Lower leg skin (tissue), 4 donors: ENCODE measurements around the gene EPHA4. TPM values are rescaled to one million over a fixed set of nuclear protein-coding genes. Genes with fewer than 3 reads are reported as not detected.

Experiments used
- DNase-seq, 2 donors: peaks; one replicate each; pipeline ENCODE4 v3.0.0-alpha.2; 2019; ENCODE audit warnings: low spot score in 2 of 2
- H3K4me3 ChIP-seq: fragments of 200-600 bp; sonication (generic); 2 replicates; pipeline ENCODE4 v1.5.1; 2017; ENCODE audit warnings: mild to moderate bottlenecking, low read depth; ENCODE audit not compliant: poor library complexity, severe bottlenecking
- CTCF ChIP-seq, 3 donors: fragments of 450-650 bp; IDR thresholded peaks; one replicate each; pipeline ENCODE4 v1.5.1; 2016; ENCODE audit warnings: antibody characterized with exemption in 3 of 3, mild to moderate bottlenecking in 3 of 3, moderate library complexity in 2 of 3
- POLR2A ChIP-seq, 2 donors: fragments of 450-650 bp; IDR thresholded peaks; one replicate each; pipeline ENCODE4 v1.6.1; 2016 to 2017; ENCODE audit warnings: antibody characterized with exemption in 2 of 2, mild to moderate bottlenecking in 1 of 2, moderate library complexity in 1 of 2
- WGBS, 2 donors: methylation state at CpG; one replicate each; pipeline ENCODE4 v1.1.5; 2018; 5-methylcytosine and 5-hydroxymethylcytosine counted together
- intact Hi-C: fragments of 100-400 bp; cut with DNase I; formaldehyde crosslinking; loops from one replicate; pipeline ENCODE4 v1.15.0; 2023; ENCODE audit warnings: low total_unique reads
- total RNA-seq, 4 donors: library from RNA; depleted of rRNA; stranded (reverse); fragments of >200 nt; gene quantifications; one replicate each; pipeline ENCODE4 v1.1.0, GENCODE V29; 2016

EPHA4 gene
- total RNA-seq, 4 donors from 2014 or later: 35.2 to 63.1 (median 53.7) TPM

GRCh38 chr2:221410487-221410886 lies 161.6 kb downstream of the EPHA4 start:
- no peak overlapping the region for H3K4me3 ChIP-seq
- TF ChIP-seq POLR2A (IDR thresholded peaks at IDR 0.05) (no peak), CTCF (IDR thresholded peaks at IDR 0.05) (no peak)
- intact Hi-C loops: no loop called here
- DNase-seq: no peak
- 85 to 87% methylated on average over 4 of the region's 4 CpGs for WGBS, 2 donors

- intact Hi-C loops: no loop called here
- no peak for DNase-seq
- no peak for TF ChIP-seq POLR2A (IDR thresholded peaks at IDR 0.05)
- no peak for TF ChIP-seq CTCF (IDR thresholded peaks at IDR 0.05)
- WGBS, 2 donors: 95 to 97% methylated on average over 5 of the region's 5 CpGs
- H3K4me3 ChIP-seq: no peak overlapping the region
Observed at GRCh38 chr2:221407765-221408164, 164.3 kb downstream of the EPHA4 start.

GRCh38 chr2:221405521-221405920 lies 166.6 kb downstream of the EPHA4 start:
- H3K4me3 ChIP-seq: no peak overlapping the region
- intact Hi-C loops: no loop called here
- no peak for TF ChIP-seq CTCF (IDR thresholded peaks at IDR 0.05)
- TF ChIP-seq POLR2A (IDR thresholded peaks at IDR 0.05): no peak
- no peak for DNase-seq

GRCh38 chr2:221402072-221402471 lies 170.0 kb downstream of the EPHA4 start:
- intact Hi-C loops: no loop called here

GRCh38 chr2:221400411-221400810 lies 171.7 kb downstream of the EPHA4 start:
- H3K4me3 ChIP-seq: no peak overlapping the region
- intact Hi-C loops: no loop called here
- DNase-seq: no peak
- 83 to 86% methylated on average over 4 of the region's 4 CpGs for WGBS, 2 donors
- TF ChIP-seq POLR2A (IDR thresholded peaks at IDR 0.05) (no peak), CTCF (IDR thresholded peaks at IDR 0.05) (no peak)

More at GRCh38 chr2:221402072-221402471, 170.0 kb downstream of the EPHA4 start:
- DNase-seq: no peak
- 68 to 100% methylated on average over 1 of the region's 1 CpG for WGBS, 2 donors
- TF ChIP-seq CTCF (IDR thresholded peaks at IDR 0.05): no peak
- TF ChIP-seq POLR2A (IDR thresholded peaks at IDR 0.05): no peak
- no peak overlapping the region for H3K4me3 ChIP-seq

GRCh38 chr2:221399183-221399582 lies 172.9 kb downstream of the EPHA4 start:
- H3K4me3 ChIP-seq: no peak overlapping the region
- no peak for DNase-seq
- intact Hi-C loops: no loop called here
- 70 to 81% methylated on average over 4 of the region's 4 CpGs for WGBS, 2 donors
- no peak for TF ChIP-seq CTCF (IDR thresholded peaks at IDR 0.05)
- TF ChIP-seq POLR2A (IDR thresholded peaks at IDR 0.05): no peak
